K562 (cell line): ENCODE data around the gene VPS35L. TPM values are rescaled to one million over a fixed set of nuclear protein-coding genes. Genes with fewer than 3 reads are reported as not detected.

ENCODE experiments used
- ATAC-seq: fragments of 200-7000 bp; cut with Tn5 transposase; 3 replicates; pipeline ENCODE4 v1.9.1; 2020; ENCODE audit warnings: moderate library complexity
- BruUV-seq: library from RNA; stranded (reverse); fragments of 400-500 nt; replicated peaks from 2 replicates; lab custom pipeline; 2021; lab: Mats Ljungman, UMichigan
- CTCF ChIA-PET: fragments of 300-600 bp; formaldehyde crosslinking; extraction: SDS; loops from one replicate; lab custom pipeline; 2021; ENCODE audit warnings: low intra/inter-chr PET ratio; lab: Yijun Ruan, JAX
- POLR2A ChIA-PET: fragments of 300-600, 350-650 bp; sonication (Branson Sonifier 250); formaldehyde crosslinking; extraction: SDS; loops from one replicate; lab custom pipeline; 2021; ENCODE audit warnings: antibody characterized with exemption, inconsistent platforms; lab: Yijun Ruan, JAX
- DNase-seq, 4 experiments: peaks; one replicate each; pipeline versions ENCODE4 v3.0.0 to v3.0.0-alpha.2; 2011 to 2018; ENCODE audit warnings: low spot score in 3 of 4, mixed read lengths in 3 of 4; ENCODE audit errors: extremely low read depth in 1 of 4
- FAIRE-seq: peaks from 2 replicates; lab custom pipeline; 2011; peaks lifted over from hg19 to GRCh38; lab: Jason Lieb, UNC
- H2AFZ ChIP-seq: 2 replicates; pipeline ENCODE4 v1.6.0; 2011; ENCODE audit warnings: low read depth, low read length, control low read depth, inconsistent platforms
- H3K27ac ChIP-seq: fragments of 200-600 bp; 3 replicates; pipeline ENCODE4 v1.8.0; 2011; ENCODE audit warnings: low read depth, mild to moderate bottlenecking, control low read depth, inconsistent platforms, low read length, moderate library complexity, mixed read lengths; ENCODE audit errors: extremely low read depth
- H3K27me3 ChIP-seq, 2 experiments: fragments of 300-600 bp in 1 of 2; 2 replicates in 1 of 2; 3 replicates in 1 of 2; pipeline versions ENCODE4 v1.6.0 to v1.8.0; 2011; ENCODE audit warnings: inconsistent platforms in 2 of 2, low read length in 2 of 2, mild to moderate bottlenecking in 1 of 2, mixed read lengths in 1 of 2, moderate library complexity in 1 of 2; ENCODE audit not compliant: control insufficient read depth in 2 of 2, insufficient read depth in 2 of 2
- H3K36me3 ChIP-seq: fragments of 300-600 bp; 3 replicates; pipeline ENCODE4 v1.8.0; 2011; ENCODE audit warnings: mild to moderate bottlenecking, low read length, inconsistent platforms; ENCODE audit not compliant: control insufficient read depth, insufficient read depth
- H3K4me1 ChIP-seq, 2 experiments: fragments of 200-600 bp in 1 of 2; replicated peaks in 1 of 2; 2 replicates in 1 of 2; 3 replicates in 1 of 2; pipeline versions ENCODE4 v1.5.1 to v1.8.0; 2011; ENCODE audit warnings: inconsistent platforms in 2 of 2, low read length in 2 of 2, mild to moderate bottlenecking in 1 of 2, mixed read lengths in 1 of 2, moderate library complexity in 1 of 2; ENCODE audit not compliant: control insufficient read depth in 2 of 2, insufficient read depth in 2 of 2
- H3K4me2 ChIP-seq: 2 replicates; pipeline ENCODE4 v1.6.1; 2011; ENCODE audit warnings: low read length, control low read depth, inconsistent platforms, mixed read lengths; ENCODE audit not compliant: insufficient read depth
- H3K4me3 ChIP-seq: fragments of 200-600 bp; sonication (generic), shearing (Covaris generic); 2 replicates; pipeline ENCODE4 v1.5.1; 2016; ENCODE audit warnings: control low read depth, inconsistent platforms
- H3K79me2 ChIP-seq: fragments of 200-600 bp; 3 replicates; pipeline ENCODE4 v1.8.0; 2011; ENCODE audit warnings: low read length, inconsistent platforms; ENCODE audit not compliant: control insufficient read depth, insufficient read depth
- H3K9ac ChIP-seq, 2 experiments: 2 replicates each; pipeline versions ENCODE4 v1.6.0 to v1.6.1; 2011; ENCODE audit warnings: low read depth in 2 of 2, low read length in 2 of 2, control low read depth in 1 of 2, inconsistent platforms in 1 of 2, mild to moderate bottlenecking in 1 of 2, mixed read lengths in 1 of 2; ENCODE audit not compliant: insufficient read depth in 1 of 2
- H3K9me1 ChIP-seq: one replicate; pipeline ENCODE4 v1.6.0; 2011; ENCODE audit warnings: inconsistent platforms, mild to moderate bottlenecking, low read length, moderate library complexity; ENCODE audit not compliant: control insufficient read depth, insufficient read depth
- H3K9me3 ChIP-seq: replicated peaks from 2 replicates; pipeline ENCODE4 v1.5.1; 2011; ENCODE audit warnings: low read depth, low read length, inconsistent platforms; ENCODE audit not compliant: control insufficient read depth, insufficient read depth
- H4K20me1 ChIP-seq: replicated peaks from 2 replicates; pipeline ENCODE4 v1.6.1; 2011; ENCODE audit warnings: low read length, inconsistent platforms, mixed read lengths; ENCODE audit not compliant: control insufficient read depth, insufficient read depth
- ASH1L ChIP-seq: fragments of 450-650 bp; IDR thresholded peaks from 2 replicates; pipeline ENCODE4 v1.6.1; 2018; ENCODE audit warnings: borderline replicate concordance, mild to moderate bottlenecking, low read depth; ENCODE audit not compliant: partially characterized antibody
- BRCA1 ChIP-seq, 2 experiments: fragments of 450-650 bp in 1 of 2; sonication (generic) in 1 of 2; formaldehyde crosslinking in 1 of 2; IDR thresholded peaks; 2 replicates each; pipeline versions ENCODE4 v1.5.0 to v1.6.1; 2017 to 2020; ENCODE audit warnings: mild to moderate bottlenecking in 1 of 2, missing genetic modification reagents in 1 of 2
- CEBPG ChIP-seq, 3 experiments: fragments of 200-800 bp in 1 of 3; sonication (Bioruptor generic) in 1 of 3; sonication (generic) in 1 of 3; formaldehyde crosslinking in 1 of 3; IDR thresholded peaks in 2 of 3; conservative IDR thresholded peaks in 1 of 3; 2 replicates each; pipeline versions ENCODE4 v1.6.1 to v1.8.0; 2016 to 2022; ENCODE audit warnings: missing compliant biosample characterization in 2 of 3, missing genetic modification characterization in 2 of 3, mild to moderate bottlenecking in 1 of 3, missing genetic modification reagents in 1 of 3
- PHTF2 ChIP-seq: fragments of 250-450 bp; sonication (Bioruptor Pico); IDR thresholded peaks from 2 replicates; pipeline ENCODE4 v1.5.0; 2021; ENCODE audit warnings: mild to moderate bottlenecking
- SP2 ChIP-seq: IDR thresholded peaks from 2 replicates; pipeline ENCODE4 v1.6.1; 2011; ENCODE audit warnings: mild to moderate bottlenecking, low read depth, low read length, moderate library complexity; ENCODE audit not compliant: poor library complexity, severe bottlenecking; ENCODE audit errors: extremely low read depth
- TRIM25 ChIP-seq: fragments of 450-650 bp; IDR thresholded peaks from 2 replicates; pipeline ENCODE4 v1.7.0; 2016; ENCODE audit warnings: borderline replicate concordance
- WGBS: fragments of 100-300 bp; shearing (Covaris generic); methylation state at CpG from one replicate; pipeline ENCODE4 v1.1.6; 2016; ENCODE audit warnings: low coverage, mixed read lengths; ENCODE audit not compliant: insufficient coverage; ENCODE audit errors: missing lambda C conversion rate; 5-methylcytosine and 5-hydroxymethylcytosine counted together
- in situ Hi-C: fragments of 300-500 bp; cut with MboI; formaldehyde crosslinking; loops from 4 replicates; pipeline ENCODE4 v1.15.0; 2018; ENCODE audit warnings: inconsistent platforms, mixed read lengths
- intact Hi-C: fragments of 100-400 bp; cut with micrococcal nuclease; formaldehyde crosslinking; loops from 2 replicates; pipeline ENCODE4 v1.14.2; 2022
- polyA plus RNA-seq, 8 experiments: library from polyadenylated mRNA; depleted of rRNA in 4 of 8; stranded (reverse) in 5 of 8; unstranded in 3 of 8; fragments of >200 nt; fragmentation: Nextera tagmentation in 2 of 8; fragmentation: Illumina TruSeq in 1 of 8; extraction: Ambion mirVana in 2 of 8; extraction: Trizol in 1 of 8; gene quantifications; 2 replicates each; pipeline versions ENCODE4 v1.2.1 to v1.2.3, GENCODE V29; 2011 to 2014; ENCODE audit warnings: inconsistent platforms in 1 of 8, missing spikeins in 1 of 8
- total RNA-seq, 7 experiments: library from RNA; depleted of rRNA in 6 of 7; stranded (reverse); fragments of >200 nt in 6 of 7; fragmentation: Illumina TruSeq in 2 of 7; extraction: Trizol in 2 of 7; gene quantifications; 2 replicates each; pipeline versions ENCODE4 v1.2.1 to v1.2.3, GENCODE V29; 2011 to 2021; ENCODE audit warnings: low replicate concordance in 1 of 7

VPS35L gene
- total and polyA plus RNA-seq, 9 of the 15 experiments (the other 6 are each of a cell fraction or from before 2014, with no cell fraction given) = 10.2 to 30.4 (median 20.1) TPM

- Histone ChIP-seq H3K4me1 (peaks cover 4 to 10% of the 10 kb centered on the region in 2 experiments; a peak in 3 of 5 replicates), H3K27me3 (no peaks in the 10 kb centered on the region), H3K27ac (no peak overlapping the region), H3K9me3 (no peaks in the 10 kb centered on the region), H4K20me1 (no peaks in the 10 kb centered on the region), H3K36me3 (no peaks in the 10 kb centered on the region), H3K4me2 (no peak overlapping the region), H3K79me2 (no peaks in the 10 kb centered on the region), H3K9me1 (no peaks in the 10 kb centered on the region), H3K4me3 (no peak overlapping the region), H3K9ac (no peak overlapping the region), H2AFZ (no peak overlapping the region)
- TF ChIP-seq ASH1L = no peak
- no peak for TF ChIP-seq SP2
- no peak for TF ChIP-seq TRIM25
- no peak for TF ChIP-seq PHTF2 (CRISPR knock-in tag)
- TF ChIP-seq BRCA1 (IDR thresholded peaks at IDR 0.05) = no peak
- no peak for TF ChIP-seq BRCA1 (CRISPR knock-in tag; IDR thresholded peaks at IDR 0.05)
- no peak for TF ChIP-seq CEBPG (CRISPR knock-in tag; IDR thresholded peaks at IDR 0.05)
- TF ChIP-seq CEBPG (tag; conservative IDR thresholded peaks at IDR 0.05 in 1 of 2, IDR thresholded peaks at IDR 0.05 in 1 of 2) = no peak
- ChIA-PET CTCF (interaction anchor here (0.6 kb wide), 1 partner anchor 1009 kb away, joined by 3 read pairs; no protein-coding TSS in a partner anchor), POLR2A (interaction anchor here (1.1 to 1.3 kb wide), 2 partner anchors 8 to 14 kb away, joined by 3 read pairs; no protein-coding TSS in a partner anchor)
- intact Hi-C loops = no loop called here
- no TSS peak for BruUV-seq
- FAIRE-seq (no peak), DNase-seq (no peak), ATAC-seq (no peak)
- WGBS = 32% methylated on average over 3 of the region's 3 CpGs
- in situ Hi-C loops = no loop called here
Observed at GRCh38 chr16:19744670-19745069, 189.2 kb downstream of the VPS35L start.
